ENCODE measurements around the gene AP2S1. TPM values are rescaled to one million over a fixed set of nuclear protein-coding genes. Genes with fewer than 3 reads are reported as not detected.
"Not testable (repeated sequence)": the region's sequence is repeated elsewhere in the genome, so short reads cannot be mapped to it uniquely, and the experiment has no call there.

The AP2S1 gene
- 100 to 1,000 TPM in 1 of 3 donors, 10 to 100 TPM in 2; 86.8 to 116 (median 90.3) TPM for polyA plus RNA-seq

GRCh38 chr19:46850228-46851203 is at the start of gene AP2S1:
AP2S1 (minus strand) TSS chr19:46850846; CDS start chr19:46850766, 80 bp downstream.
- H3K27ac Mint-ChIP-seq: peak within 1 kb of the TSS; percentile 81 to 96 (median 92)
- peak within 1 kb of the TSS; percentile 90 to 95 (median 93) for H3K4me3 Mint-ChIP-seq
- H3K36me3 Mint-ChIP-seq: peaks cover 3 to 8% (median 6%) of the 10 kb centered on the region in 3 donors
- peaks cover 20 to 25% of the 10 kb centered on the region in 2 donors for H3K4me1 Mint-ChIP-seq
- no peaks in the 10 kb centered on the region for H3K9me3 Mint-ChIP-seq
- H3K27me3 Mint-ChIP-seq (ENCODE audit: low read depth in 3 of 3): peaks cover 0 to 7% (median 5%) of the 10 kb centered on the region in 3 donors
- peak; percentile 89 to 91 (median 91) for DNase-seq

DNA sequence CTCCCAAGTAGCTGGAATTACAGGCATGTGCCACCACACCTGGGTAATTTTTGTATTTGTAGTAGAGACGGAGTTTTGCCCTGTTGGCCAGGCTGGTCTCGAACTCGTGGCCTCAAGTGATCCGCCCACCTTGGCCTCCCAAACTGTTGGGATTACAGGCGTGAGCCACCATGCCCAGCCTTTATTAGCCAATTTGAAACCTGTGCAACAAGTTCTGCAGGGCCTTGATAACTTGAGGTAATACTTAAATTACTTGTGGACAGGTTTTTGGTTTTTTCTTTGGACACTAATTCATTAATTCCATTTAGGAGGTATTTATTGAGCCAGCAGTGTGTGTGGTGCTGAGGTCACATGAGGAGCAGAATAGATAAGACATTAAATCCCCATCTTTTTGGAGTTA is 49.7 kb upstream of the AP2S1 start:
- Mint-ChIP-seq H3K4me1 (peaks cover 65 to 84% of the 10 kb centered on the region in 2 donors), H3K36me3 (no peaks in the 10 kb centered on the region), H3K27me3 (ENCODE audit: low read depth in 3 of 3) (peaks cover 0 to 2% (median 0%) of the 10 kb centered on the region in 3 donors), H3K4me3 (no peak overlapping the region), H3K9me3 (no peaks in the 10 kb centered on the region), H3K27ac (no peak overlapping the region)
- DNase-seq: no peak

DNA sequence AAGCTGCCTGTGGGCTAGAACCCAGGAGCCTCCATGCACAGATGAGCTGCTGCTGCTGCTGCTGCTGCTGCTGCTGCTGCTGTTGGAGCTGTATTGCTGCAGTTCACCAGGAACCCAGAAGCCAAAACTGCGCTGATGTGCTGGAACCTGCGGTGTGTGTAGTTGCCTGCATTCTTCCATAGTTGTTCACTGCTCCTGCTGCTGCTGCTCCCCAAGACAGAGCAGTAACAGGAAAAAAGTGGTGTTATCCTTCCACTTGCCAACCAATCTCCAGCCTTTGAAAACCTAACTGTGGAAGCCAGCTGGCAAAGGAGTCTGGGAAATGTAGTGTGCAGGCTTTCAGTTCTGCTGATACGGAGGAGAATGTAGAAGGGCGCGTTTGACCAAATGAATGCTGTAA is 48.1 kb upstream of the AP2S1 start:
- Mint-ChIP-seq H3K27me3 (ENCODE audit: low read depth in 3 of 3) (peaks cover 0 to 2% (median 0%) of the 10 kb centered on the region in 3 donors), H3K27ac (no peak overlapping the region), H3K9me3 (no peaks in the 10 kb centered on the region), H3K4me1 (peaks cover 55 to 80% of the 10 kb centered on the region in 2 donors), H3K4me3 (no peak overlapping the region), H3K36me3 (no peaks in the 10 kb centered on the region)
- DNase-seq: no peak

DNA sequence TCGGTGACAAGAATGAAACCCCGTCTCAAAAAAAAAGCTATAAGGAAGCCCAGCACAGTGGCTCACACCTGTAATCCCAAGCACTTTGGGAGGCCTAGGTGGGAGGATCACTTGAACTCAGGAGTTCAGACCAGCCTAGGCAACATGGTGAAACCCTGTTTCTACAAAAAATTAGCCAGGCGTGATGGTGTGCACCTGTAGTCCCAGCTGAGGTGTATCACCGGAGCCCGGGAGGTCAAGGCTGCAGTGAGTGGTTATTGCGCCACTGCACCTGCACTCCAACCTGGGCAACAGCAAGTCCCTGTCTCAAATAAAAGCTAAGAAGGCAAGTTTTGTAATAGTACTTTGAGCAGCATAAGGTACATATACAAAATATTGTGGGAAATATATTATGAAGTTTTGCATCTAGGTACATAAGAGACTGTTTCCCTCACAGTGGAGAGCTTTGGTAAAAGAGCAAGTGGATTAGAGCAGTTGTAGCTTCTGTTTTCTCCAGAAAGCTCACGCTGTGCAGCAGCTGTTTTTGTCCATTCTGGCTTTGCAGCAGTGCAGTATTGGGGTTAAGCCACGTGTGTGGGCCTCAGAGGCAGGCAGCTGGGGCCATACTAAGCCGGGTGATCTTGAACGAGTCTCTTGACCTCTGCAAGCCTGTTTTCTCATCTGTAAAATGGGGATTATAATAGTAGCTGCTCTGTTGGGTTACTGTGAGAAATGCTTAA is 45.6 kb upstream of the AP2S1 start:
- no peak overlapping the region for H3K4me3 Mint-ChIP-seq
- H3K27me3 Mint-ChIP-seq (ENCODE audit: low read depth in 3 of 3): peaks cover 0 to 2% (median 2%) of the 10 kb centered on the region in 3 donors
- no peak for DNase-seq
- no peaks in the 10 kb centered on the region for H3K9me3 Mint-ChIP-seq
- no peaks in the 10 kb centered on the region for H3K36me3 Mint-ChIP-seq
- peaks cover 38 to 75% of the 10 kb centered on the region in 2 donors for H3K4me1 Mint-ChIP-seq
- peak overlapping the region in 3 of 6 donors; percentile 35 to 62 (median 36) for H3K27ac Mint-ChIP-seq

DNA sequence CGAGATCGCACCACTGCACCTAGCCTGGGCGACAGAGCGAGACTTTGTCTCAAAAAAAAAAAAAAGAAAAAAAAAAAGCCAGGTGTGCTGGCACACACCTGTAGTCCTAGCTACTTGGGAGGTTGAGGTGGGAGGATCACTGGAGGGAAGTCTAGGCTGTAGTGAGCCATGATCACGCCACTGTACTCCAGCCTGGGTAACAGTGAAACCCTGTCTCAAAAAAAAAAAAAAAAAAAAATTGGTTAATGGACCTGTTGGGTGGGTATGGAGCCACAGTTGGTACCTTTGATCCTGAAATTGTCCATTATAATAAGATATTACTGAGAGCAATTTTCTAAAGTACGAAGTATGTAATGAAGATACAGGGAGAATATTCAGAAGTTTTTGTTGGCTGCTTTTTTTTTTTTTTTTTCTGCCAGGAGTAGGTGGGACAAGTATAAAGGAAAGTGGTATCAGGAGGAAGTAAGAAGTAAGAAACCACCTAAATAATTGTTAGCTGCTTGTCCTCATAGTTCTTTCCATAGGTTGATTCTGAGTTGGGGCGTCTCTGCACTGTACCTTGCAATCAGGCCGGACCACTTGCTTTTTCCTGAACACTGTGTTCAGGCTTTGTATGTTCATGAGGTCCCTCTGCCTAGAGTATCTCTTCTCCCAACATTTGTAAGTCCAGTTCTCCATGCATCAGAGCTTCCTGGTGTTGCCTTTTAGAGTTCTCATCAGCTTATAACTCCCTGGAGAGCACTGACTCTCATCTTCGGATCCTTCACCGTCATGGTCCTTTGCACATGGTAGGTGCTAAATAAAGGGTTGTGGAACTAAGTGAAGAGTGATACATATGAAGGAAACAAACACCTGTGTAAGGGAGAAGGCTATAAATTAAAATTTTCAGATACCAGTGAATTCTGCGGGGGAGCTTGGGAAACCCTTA is 41.9 kb upstream of the AP2S1 start:
- no peaks in the 10 kb centered on the region for H3K9me3 Mint-ChIP-seq
- no peaks in the 10 kb centered on the region for H3K36me3 Mint-ChIP-seq
- H3K27ac Mint-ChIP-seq: peak overlapping the region in 2 of 6 donors; percentile 68 to 80
- H3K4me1 Mint-ChIP-seq: peaks cover 42 to 68% of the 10 kb centered on the region in 2 donors
- H3K4me3 Mint-ChIP-seq: no peak overlapping the region
- no peak for DNase-seq
- H3K27me3 Mint-ChIP-seq (ENCODE audit: low read depth in 3 of 3): peaks cover 0 to 2% (median 0%) of the 10 kb centered on the region in 3 donors

- peaks cover 0 to 2% (median 0%) of the 10 kb centered on the region in 3 donors for H3K27me3 Mint-ChIP-seq (ENCODE audit: low read depth in 3 of 3)
Observed at GRCh38 chr19:46890423-46891170, 40.0 kb upstream of the AP2S1 start.

GRCh38 chr19:46887240-46887782 is 36.7 kb upstream of the AP2S1 start:
- peaks cover 26 to 43% of the 10 kb centered on the region in 2 donors for H3K4me1 Mint-ChIP-seq
- no peak for DNase-seq
- H3K27ac Mint-ChIP-seq: peak overlapping the region in 2 of 6 donors; percentile 10 to 27
- no peak overlapping the region for H3K4me3 Mint-ChIP-seq
- H3K27me3 Mint-ChIP-seq (ENCODE audit: low read depth in 3 of 3): peaks cover 0 to 2% (median 0%) of the 10 kb centered on the region in 3 donors
- H3K36me3 Mint-ChIP-seq: no peaks in the 10 kb centered on the region
- no peaks in the 10 kb centered on the region for H3K9me3 Mint-ChIP-seq

More at GRCh38 chr19:46890423-46891170, 40.0 kb upstream of the AP2S1 start:
- Mint-ChIP-seq H3K36me3 (no peaks in the 10 kb centered on the region), H3K4me1 (peaks cover 33 to 69% of the 10 kb centered on the region in 2 donors), H3K4me3 (no peak overlapping the region), H3K9me3 (no peaks in the 10 kb centered on the region), H3K27ac (peak overlapping the region in 4 of 6 donors; percentile 7 to 50 (median 22))
- no peak for DNase-seq

- Mint-ChIP-seq H3K4me3 (no peak overlapping the region), H3K4me1 (peaks cover 26 to 41% of the 10 kb centered on the region in 2 donors), H3K27ac (no peak overlapping the region), H3K36me3 (no peaks in the 10 kb centered on the region), H3K27me3 (ENCODE audit: low read depth in 3 of 3) (peaks cover 0 to 2% (median 0%) of the 10 kb centered on the region in 3 donors), H3K9me3 (no peaks in the 10 kb centered on the region)
- DNase-seq: no peak
Observed at GRCh38 chr19:46886546-46887239, 36.0 kb upstream of the AP2S1 start.

DNA sequence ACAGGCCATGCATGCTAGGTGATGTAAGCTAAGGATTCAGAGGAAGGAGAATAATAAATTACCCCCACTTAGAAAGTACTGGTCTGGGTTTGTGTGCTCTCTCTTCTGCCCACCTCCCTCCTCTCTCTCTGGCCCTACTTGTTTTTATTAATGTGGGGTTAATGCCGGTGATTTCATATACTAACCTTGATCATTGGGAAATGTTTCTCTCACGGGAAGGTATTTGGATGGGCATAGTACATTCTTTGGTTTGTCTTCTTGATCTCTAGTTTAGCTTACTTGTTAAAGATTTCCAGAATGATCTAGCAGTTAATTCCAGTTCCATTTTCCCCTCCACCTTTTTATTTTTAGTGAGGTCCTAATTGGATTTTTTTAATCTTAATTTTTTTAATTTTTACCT is 34.8 kb upstream of the AP2S1 start:
- H3K4me1 Mint-ChIP-seq: peaks cover 18 to 32% of the 10 kb centered on the region in 2 donors
- H3K36me3 Mint-ChIP-seq: no peaks in the 10 kb centered on the region
- no peaks in the 10 kb centered on the region for H3K9me3 Mint-ChIP-seq
- H3K27ac Mint-ChIP-seq: peak overlapping the region in 1 of 6 donors; percentile 3
- H3K4me3 Mint-ChIP-seq: no peak overlapping the region
- no peak for DNase-seq
- H3K27me3 Mint-ChIP-seq (ENCODE audit: low read depth in 3 of 3): no peaks in the 10 kb centered on the region

- not testable (repeated sequence) for H3K36me3 Mint-ChIP-seq; H3K27me3 Mint-ChIP-seq (ENCODE audit: low read depth in 3 of 3); H3K9me3 Mint-ChIP-seq; H3K4me3 Mint-ChIP-seq; DNase-seq
- Mint-ChIP-seq H3K27ac (peak overlapping the region in 1 of 6 donors; percentile 73), H3K4me1 (peaks cover 10 to 23% of the 10 kb centered on the region in 2 donors)
Observed at GRCh38 chr19:46882751-46883150, 32.1 kb upstream of the AP2S1 start.

DNA sequence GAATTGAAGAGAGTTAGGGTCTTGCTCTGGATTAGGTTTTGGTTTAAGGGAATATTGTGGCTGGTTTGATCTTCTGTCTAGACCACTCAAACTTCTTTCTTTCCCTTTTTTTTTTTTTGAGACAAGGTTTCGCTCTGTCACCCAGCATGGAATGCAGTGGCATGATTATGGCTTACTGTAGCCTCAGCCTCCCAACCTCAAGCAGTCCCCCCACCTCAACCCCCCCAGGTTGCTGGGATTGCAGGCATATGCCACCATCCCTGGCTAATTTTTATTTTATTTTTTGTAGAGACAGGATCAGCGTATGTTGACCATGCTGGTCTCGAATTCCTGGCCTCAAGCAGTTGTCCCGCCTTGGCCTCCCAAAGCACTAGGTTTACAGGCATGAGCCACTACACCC is 31.4 kb upstream of the AP2S1 start:
- H3K36me3 Mint-ChIP-seq: no peaks in the 10 kb centered on the region
- no peaks in the 10 kb centered on the region for H3K27me3 Mint-ChIP-seq (ENCODE audit: low read depth in 3 of 3)
- peak overlapping the region in 2 of 6 donors; percentile 35 to 44 for H3K27ac Mint-ChIP-seq
- H3K4me1 Mint-ChIP-seq: peaks cover 6 to 17% of the 10 kb centered on the region in 2 donors
- H3K4me3 Mint-ChIP-seq: no peak overlapping the region
- DNase-seq: no peak
- H3K9me3 Mint-ChIP-seq: no peaks in the 10 kb centered on the region

GRCh38 chr19:46881092-46881491 is 30.4 kb upstream of the AP2S1 start:
- Mint-ChIP-seq H3K4me1 (peaks cover 5 to 8% of the 10 kb centered on the region in 2 donors), H3K36me3 (no peaks in the 10 kb centered on the region), H3K4me3 (no peak overlapping the region), H3K9me3 (no peaks in the 10 kb centered on the region), H3K27me3 (ENCODE audit: low read depth in 3 of 3) (no peaks in the 10 kb centered on the region), H3K27ac (peak overlapping the region in 2 of 6 donors; percentile 12 to 40)
- DNase-seq: no peak
